Right cardiac atrium (tissue), 5 donors: ENCODE results near the gene NOP10. TPM values are rescaled to one million over a fixed set of nuclear protein-coding genes. Genes with fewer than 3 reads are reported as not detected.

Experiments
- ATAC-seq, 2 donors: fragments of 200-7000 bp; cut with Tn5 transposase; one replicate each; pipeline versions ENCODE4 v1.8.0 to v1.9.1; 2020; ENCODE audit warnings: moderate library complexity in 2 of 2, mild to moderate bottlenecking in 1 of 2
- DNase-seq, 3 donors: peaks; one replicate each; pipeline ENCODE4 v3.0.0-alpha.2; 2020
- H3K27ac ChIP-seq: one replicate; pipeline ENCODE4 v1.5.1; 2013; ENCODE audit warnings: mild to moderate bottlenecking, low read length, control low read depth, moderate library complexity
- H3K27me3 ChIP-seq: one replicate; pipeline ENCODE4 v1.6.1; 2013; ENCODE audit not compliant: control insufficient read depth, insufficient read depth
- H3K4me1 ChIP-seq: one replicate; pipeline ENCODE4 v1.6.1; 2013; ENCODE audit warnings: low read length; ENCODE audit not compliant: control insufficient read depth, insufficient read depth
- H3K4me3 ChIP-seq: one replicate; pipeline ENCODE4 v1.5.1; 2013; ENCODE audit warnings: low read length, control low read depth
- H3K9me3 ChIP-seq: one replicate; pipeline ENCODE4 v1.6.1; 2013; ENCODE audit warnings: low read length; ENCODE audit not compliant: control insufficient read depth
- WGBS: extraction: QIAGEN DNeasy Blood & Tissue Kit; methylation state at CpG from one replicate; pipeline ENCODE4 v1.1.7; 2013; 5-methylcytosine and 5-hydroxymethylcytosine counted together
- intact Hi-C, 4 donors: fragments of 100-400 bp; cut with DNase I; formaldehyde crosslinking; loops; one replicate each; pipeline versions ENCODE4 v1.11.0 to v1.14.0; 2022 to 2023
- polyA plus RNA-seq: library from polyadenylated mRNA; stranded (reverse); fragments of 200-250 nt; gene quantifications from one replicate; pipeline ENCODE4 v1.2.3, GENCODE V29; 2013
- total RNA-seq, 4 donors: library from RNA; stranded (reverse); fragmentation: NEBNext Ultra II Directional; extraction: Animal tissue kit (Norgen Biotek cat#: 25700); gene quantifications; one replicate each; pipeline ENCODE4 v1.2.1, GENCODE V29; 2021
- donor health status: healthy with polysubstance abuse.
- donor health status: DM: no; HTN: yes; CAD: no.
- donor health status: DM: no; HTN: no; CAD: no.
- donor health status: DM: no; HTN: yes; CAD: no; lungs with severe emphysema.
- donor health status: DM: yes; HTN: yes; CAD: no.

NOP10 gene
- total and polyA plus RNA-seq, 5 donors = 87.2 to 206 (median 109) TPM

- DNase-seq = no peak
- Histone ChIP-seq H3K27me3 (no peaks in the 10 kb centered on the region), H3K4me3 (no peak overlapping the region), H3K27ac (no peak overlapping the region), H3K4me1 (no peaks in the 10 kb centered on the region), H3K9me3 (no peaks in the 10 kb centered on the region)
- 95% methylated on average over 5 of the region's 5 CpGs for WGBS
- ATAC-seq = no peak
- intact Hi-C loops = no loop called here
Observed at GRCh38 chr15:34330279-34330678, 12.7 kb downstream of the NOP10 start.

- no peak overlapping the region for H3K27ac ChIP-seq
- H3K9me3 ChIP-seq = no peaks in the 10 kb centered on the region
- ATAC-seq (no peak), DNase-seq (no peak)
- no peaks in the 10 kb centered on the region for H3K27me3 ChIP-seq
- no peaks in the 10 kb centered on the region for H3K4me1 ChIP-seq
- 73% methylated on average over 2 of the region's 2 CpGs for WGBS
- no peak overlapping the region for H3K4me3 ChIP-seq
- intact Hi-C loops = no loop called here
Observed at GRCh38 chr15:34329006-34329405, 13.9 kb downstream of the NOP10 start.

- no peak overlapping the region for H3K27ac ChIP-seq
- ATAC-seq (no peak), DNase-seq (no peak)
- 66% methylated on average over 4 of the region's 4 CpGs for WGBS
- H3K4me3 ChIP-seq = no peak overlapping the region
- no peaks in the 10 kb centered on the region for H3K27me3 ChIP-seq
- no peaks in the 10 kb centered on the region for H3K9me3 ChIP-seq
- H3K4me1 ChIP-seq = no peaks in the 10 kb centered on the region
- intact Hi-C loops = no loop called here
Observed at GRCh38 chr15:34327906-34328305, 15.0 kb downstream of the NOP10 start.

- H3K27ac ChIP-seq = no peak overlapping the region
- intact Hi-C loops = no loop called here
- H3K4me3 ChIP-seq = no peak overlapping the region
- ATAC-seq (no peak), DNase-seq (no peak)
- H3K4me1 ChIP-seq = no peaks in the 10 kb centered on the region
- no peaks in the 10 kb centered on the region for H3K9me3 ChIP-seq
- H3K27me3 ChIP-seq = no peaks in the 10 kb centered on the region
Observed at GRCh38 chr15:34325368-34325767, 17.6 kb downstream of the NOP10 start.

- H3K27ac ChIP-seq = no peak overlapping the region
- no peak overlapping the region for H3K4me3 ChIP-seq
- no peaks in the 10 kb centered on the region for H3K9me3 ChIP-seq
- ATAC-seq = no peak
- intact Hi-C loops = no loop called here
- WGBS = 92% methylated on average over 1 of the region's 1 CpG
- H3K4me1 ChIP-seq = no peaks in the 10 kb centered on the region
- no peak for DNase-seq
- no peaks in the 10 kb centered on the region for H3K27me3 ChIP-seq
Observed at GRCh38 chr15:34324933-34325332, 18.0 kb downstream of the NOP10 start.

GRCh38 chr15:34323217-34323616, 19.7 kb downstream of the NOP10 start:
- Histone ChIP-seq H3K4me3 (no peak overlapping the region), H3K4me1 (no peaks in the 10 kb centered on the region), H3K27me3 (no peaks in the 10 kb centered on the region), H3K9me3 (no peaks in the 10 kb centered on the region), H3K27ac (no peak overlapping the region)
- ATAC-seq (no peak), DNase-seq (no peak)
- intact Hi-C loops = no loop called here
- 97% methylated on average over 10 of the region's 10 CpGs for WGBS

- Histone ChIP-seq H3K27ac (no peak overlapping the region), H3K27me3 (no peaks in the 10 kb centered on the region), H3K9me3 (no peaks in the 10 kb centered on the region), H3K4me3 (peak overlapping the region; percentile 85), H3K4me1 (no peaks in the 10 kb centered on the region)
- ATAC-seq (peak; percentile 97 to 99), DNase-seq (peak; percentile 48 to 79 (median 65))
- intact Hi-C loops = no loop called here
- 10% methylated on average over 10 of the region's 10 CpGs for WGBS
Observed at GRCh38 chr15:34318277-34319079, 24.5 kb downstream of the NOP10 start.

GRCh38 chr15:34314491-34315490, 28.1 kb downstream of the NOP10 start:
- no peaks in the 10 kb centered on the region for H3K9me3 ChIP-seq
- H3K27ac ChIP-seq = no peak overlapping the region

GRCh38 chr15:34311563-34311962, 31.4 kb downstream of the NOP10 start:
- ATAC-seq (no peak), DNase-seq (no peak)
- Histone ChIP-seq H3K27ac (no peak overlapping the region), H3K4me3 (no peak overlapping the region), H3K9me3 (no peaks in the 10 kb centered on the region), H3K4me1 (no peaks in the 10 kb centered on the region), H3K27me3 (no peaks in the 10 kb centered on the region)
- intact Hi-C loops = no loop called here
- 88% methylated on average over 1 of the region's 1 CpG for whole genome bisulfite sequencing

More at GRCh38 chr15:34314491-34315490, 28.1 kb downstream of the NOP10 start:
- no peak for ATAC-seq
- DNase-seq = no peak
- Histone ChIP-seq H3K27me3 (no peaks in the 10 kb centered on the region), H3K4me3 (no peak overlapping the region), H3K4me1 (no peaks in the 10 kb centered on the region)
- intact Hi-C loops = no loop called here
- WGBS = 77% methylated on average over 3 of the region's 3 CpGs

GRCh38 chr15:34304613-34305012, 38.3 kb downstream of the NOP10 start:
- no peaks in the 10 kb centered on the region for H3K4me1 ChIP-seq
- no peak overlapping the region for H3K27ac ChIP-seq
- DNase-seq (no peak), ATAC-seq (peak in 1 of 2 donors; percentile 76)
- intact Hi-C loops = no loop called here
- no peak overlapping the region for H3K4me3 ChIP-seq
- H3K27me3 ChIP-seq = no peaks in the 10 kb centered on the region
- H3K9me3 ChIP-seq = no peaks in the 10 kb centered on the region

GRCh38 chr15:34301058-34301457, 41.9 kb downstream of the NOP10 start:
- Histone ChIP-seq H3K27me3 (no peaks in the 10 kb centered on the region), H3K9me3 (no peaks in the 10 kb centered on the region), H3K4me3 (no peak overlapping the region), H3K27ac (no peak overlapping the region), H3K4me1 (peaks cover 2% of the 10 kb centered on the region)
- ATAC-seq = no peak
- intact Hi-C loops = no loop called here
- WGBS = 78% methylated on average over 3 of the region's 3 CpGs
- no peak for DNase-seq
